Astrocyte (in vitro differentiated cells and primary cell): ENCODE data around the gene TCF7L2.

Experiments
- EZH2 ChIP-seq: IDR thresholded peaks from 2 replicates; pipeline ENCODE4 v1.6.1; 2012; ENCODE audit warnings: mild to moderate bottlenecking, low read length, inconsistent platforms; ENCODE audit not compliant: insufficient read depth
- TF ChIP-seq, protein P1 (sequence below): IDR thresholded peaks from 2 replicates; pipeline ENCODE4 v1.5.1; 2011; ENCODE audit warnings: low read depth, mild to moderate bottlenecking, inconsistent platforms, low read length, moderate library complexity; ENCODE audit not compliant: insufficient read depth

DNA sequence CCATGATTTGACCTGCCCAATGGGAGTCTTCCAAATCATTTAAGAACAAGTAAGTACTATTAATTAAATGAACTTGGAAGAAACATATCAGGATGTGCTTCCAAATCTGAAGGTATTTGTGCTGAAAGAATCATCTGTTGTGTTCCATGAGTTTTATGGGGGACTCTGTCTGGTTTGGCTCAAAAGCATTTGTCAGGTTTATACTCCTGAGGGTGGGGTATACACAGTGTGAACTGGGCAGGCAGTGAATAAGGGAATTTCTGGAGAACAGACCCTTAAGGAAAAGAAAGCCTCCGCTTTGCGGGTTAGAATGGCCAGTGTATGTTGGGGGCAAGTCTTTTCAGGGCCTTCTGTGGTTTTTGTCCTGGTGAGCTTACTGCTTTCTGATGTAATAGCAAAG, 29.9 kb downstream of the TCF7L2 start:
- TF ChIP-seq, protein P1, sequence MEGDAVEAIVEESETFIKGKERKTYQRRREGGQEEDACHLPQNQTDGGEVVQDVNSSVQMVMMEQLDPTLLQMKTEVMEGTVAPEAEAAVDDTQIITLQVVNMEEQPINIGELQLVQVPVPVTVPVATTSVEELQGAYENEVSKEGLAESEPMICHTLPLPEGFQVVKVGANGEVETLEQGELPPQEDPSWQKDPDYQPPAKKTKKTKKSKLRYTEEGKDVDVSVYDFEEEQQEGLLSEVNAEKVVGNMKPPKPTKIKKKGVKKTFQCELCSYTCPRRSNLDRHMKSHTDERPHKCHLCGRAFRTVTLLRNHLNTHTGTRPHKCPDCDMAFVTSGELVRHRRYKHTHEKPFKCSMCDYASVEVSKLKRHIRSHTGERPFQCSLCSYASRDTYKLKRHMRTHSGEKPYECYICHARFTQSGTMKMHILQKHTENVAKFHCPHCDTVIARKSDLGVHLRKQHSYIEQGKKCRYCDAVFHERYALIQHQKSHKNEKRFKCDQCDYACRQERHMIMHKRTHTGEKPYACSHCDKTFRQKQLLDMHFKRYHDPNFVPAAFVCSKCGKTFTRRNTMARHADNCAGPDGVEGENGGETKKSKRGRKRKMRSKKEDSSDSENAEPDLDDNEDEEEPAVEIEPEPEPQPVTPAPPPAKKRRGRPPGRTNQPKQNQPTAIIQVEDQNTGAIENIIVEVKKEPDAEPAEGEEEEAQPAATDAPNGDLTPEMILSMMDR = no peak
- no peak for TF ChIP-seq EZH2
